SK-N-MC (cell line): ENCODE data around the gene CCDC78.

Source experiments
- EZH2 ChIP-seq: fragments of 200-600 bp; sonication (generic); IDR thresholded peaks from one replicate; pipeline ENCODE4 v1.6.1; 2017; ENCODE audit warnings: antibody characterized with exemption
- POLR2AphosphoS5 ChIP-seq: IDR thresholded peaks from 2 replicates; pipeline ENCODE4 v1.6.1; 2012; ENCODE audit warnings: mild to moderate bottlenecking, low read depth, low read length, borderline replicate concordance

DNA sequence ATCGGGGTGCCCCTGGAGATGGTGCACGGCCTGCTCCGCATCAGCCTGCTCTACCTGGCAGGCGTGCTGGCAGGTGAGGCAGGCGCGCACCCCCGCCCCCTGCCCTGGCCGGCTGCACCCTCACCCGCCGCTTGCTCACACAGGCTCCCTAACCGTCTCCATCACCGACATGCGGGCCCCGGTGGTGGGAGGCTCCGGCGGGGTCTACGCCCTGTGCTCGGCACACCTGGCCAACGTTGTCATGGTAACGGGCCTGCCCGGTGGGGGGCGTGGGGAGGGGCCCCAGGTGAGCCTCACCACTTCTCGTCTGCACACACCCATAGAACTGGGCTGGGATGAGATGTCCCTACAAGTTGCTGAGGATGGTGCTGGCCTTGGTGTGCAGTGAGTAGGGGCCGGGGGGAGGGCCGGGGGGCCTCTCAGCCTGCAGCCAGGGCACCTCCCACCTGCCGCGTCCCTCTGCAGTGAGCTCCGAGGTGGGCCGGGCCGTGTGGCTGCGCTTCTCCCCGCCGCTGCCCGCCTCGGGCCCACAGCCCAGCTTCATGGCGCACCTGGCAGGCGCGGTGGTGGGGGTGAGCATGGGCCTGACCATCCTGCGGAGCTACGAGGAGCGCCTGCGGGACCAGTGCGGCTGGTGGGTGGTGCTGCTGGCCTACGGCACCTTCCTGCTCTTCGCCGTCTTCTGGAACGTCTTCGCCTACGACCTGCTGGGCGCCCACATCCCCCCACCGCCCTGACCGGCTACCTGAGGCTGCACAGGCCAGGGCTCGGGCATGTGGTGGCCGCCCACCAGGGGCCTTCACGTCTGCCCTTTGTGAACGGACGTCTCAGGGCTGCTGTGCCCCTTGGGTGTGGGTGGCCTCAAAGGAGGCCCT is 48.7 kb downstream of the CCDC78 start:
- no peak for TF ChIP-seq POLR2AphosphoS5
- no peak for TF ChIP-seq EZH2
